Measurements from ENCODE around the gene CFAP46.

The CFAP46 gene

DNA sequence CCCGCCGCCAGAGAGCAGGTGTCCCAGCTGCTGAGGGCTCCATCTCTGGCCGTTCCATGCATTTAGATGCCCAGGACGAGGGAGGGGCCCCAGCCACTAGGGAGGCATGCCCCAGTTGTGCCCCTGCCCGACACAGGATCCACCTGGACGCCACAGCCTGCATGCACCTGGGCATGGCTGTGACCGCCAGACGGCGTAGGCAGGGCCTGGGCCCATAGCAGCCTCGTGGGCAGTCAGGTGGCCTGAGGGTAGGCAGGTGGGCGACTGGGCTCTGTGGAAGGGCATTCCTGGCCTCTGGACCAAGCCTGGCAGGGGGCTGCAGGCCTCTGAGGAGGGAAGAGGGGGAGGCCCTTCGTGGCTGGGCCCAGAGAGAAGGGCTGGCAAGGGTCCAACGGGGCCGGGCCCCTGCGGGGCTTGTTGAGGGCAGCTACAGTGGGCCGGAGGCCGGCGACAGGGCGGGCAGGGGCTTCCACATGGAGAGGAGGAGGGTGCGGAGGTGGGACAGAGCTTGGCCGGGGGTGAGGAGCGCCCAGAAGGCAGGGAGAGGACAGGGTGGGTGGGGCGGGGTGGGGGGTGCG, 80.4 kb downstream of the CFAP46 start:
- DNase-seq (ENCODE audit: low read depth): no peak

- DNase-seq (ENCODE audit: low read depth): no peak
Observed at GRCh38 chr10:132861116-132861691, 81.2 kb downstream of the CFAP46 start.

DNA sequence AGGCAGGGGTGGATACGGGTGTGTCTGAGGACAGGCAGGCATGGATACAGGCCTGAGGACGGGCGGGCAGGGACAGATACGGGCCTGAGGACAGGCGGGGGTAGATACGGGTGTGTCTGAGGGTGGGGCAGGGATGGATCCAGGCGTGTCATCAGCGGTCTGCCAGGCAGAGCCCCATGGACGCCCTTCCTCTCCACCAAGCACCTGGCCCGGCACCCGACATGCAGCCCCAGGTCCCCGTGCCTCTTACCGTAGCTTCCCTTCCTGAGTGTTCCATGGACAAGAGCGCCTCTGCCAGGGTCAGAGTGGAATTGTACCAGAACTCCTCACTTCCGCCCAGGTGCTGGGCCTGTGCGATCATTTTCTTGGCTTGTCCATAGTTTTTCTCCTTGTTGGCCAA, 81.8 kb downstream of the CFAP46 start:
- DNase-seq (ENCODE audit: low read depth): no peak

DNA sequence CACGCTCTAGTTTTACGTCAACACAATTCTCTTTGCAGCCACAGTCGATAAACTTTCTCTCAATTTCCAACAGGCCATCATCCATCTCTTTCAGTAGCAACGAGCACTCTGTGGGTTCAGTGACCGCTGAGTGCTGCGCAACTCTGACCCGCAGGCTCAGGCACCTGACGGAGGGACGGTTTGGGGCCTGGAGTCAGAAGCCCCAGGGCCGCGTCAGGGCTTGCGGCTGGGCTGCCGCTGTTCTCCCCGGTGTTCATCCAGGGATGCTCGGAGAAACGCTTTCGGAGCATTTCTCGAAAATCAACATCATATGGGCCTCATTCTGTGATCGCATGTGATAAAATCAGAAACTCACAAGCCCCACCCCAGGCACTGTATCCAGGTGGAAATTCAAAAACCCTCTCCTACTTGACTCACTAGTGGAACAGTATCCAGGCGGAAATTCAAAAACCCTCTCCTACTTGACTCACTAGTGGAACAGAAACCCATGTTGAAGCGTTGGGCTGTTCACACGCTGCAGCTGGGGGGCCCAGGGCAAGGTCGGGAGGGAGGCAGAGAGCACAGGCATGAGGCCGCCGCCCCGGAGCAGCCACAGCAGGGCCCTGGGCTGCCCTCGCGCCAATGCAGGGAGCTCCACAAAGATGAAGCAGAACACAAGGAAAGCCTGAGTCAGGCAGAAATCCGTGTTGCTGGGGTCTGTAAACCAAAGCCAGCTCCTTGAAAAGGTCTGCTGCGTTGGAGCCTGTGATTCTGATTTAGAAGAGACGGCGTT, 83.1 kb downstream of the CFAP46 start:
- no peak for DNase-seq (ENCODE audit: low read depth)

GRCh38 chr10:132858121-132859081, 84.0 kb downstream of the CFAP46 start:
- DNase-seq (ENCODE audit: low read depth): no peak

GRCh38 chr10:132856869-132857524, 85.4 kb downstream of the CFAP46 start:
- DNase-seq (ENCODE audit: low read depth): no peak

GRCh38 chr10:132855889-132856288, 86.5 kb downstream of the CFAP46 start:
- no peak for DNase-seq (ENCODE audit: low read depth)

DNA sequence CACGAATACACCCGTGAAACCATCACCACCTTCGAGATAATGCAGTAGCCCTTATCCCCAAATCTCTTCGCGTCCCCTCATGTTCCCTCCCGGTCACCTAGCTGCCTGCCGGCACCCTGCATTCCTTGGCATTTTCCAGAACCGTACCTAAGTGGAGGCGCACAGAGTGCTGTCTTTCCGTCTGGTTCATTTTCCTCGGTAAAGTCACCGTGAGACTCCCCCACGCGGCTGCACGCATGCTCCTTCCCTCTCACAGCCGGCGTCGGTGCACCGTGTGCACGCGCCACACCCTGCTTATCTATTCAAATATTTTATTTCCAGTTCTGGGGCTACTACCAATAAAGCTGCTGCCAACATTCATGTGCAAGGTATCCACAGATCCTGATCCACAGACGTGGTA, 90.9 kb downstream of the CFAP46 start:
- no peak for DNase-seq (ENCODE audit: low read depth)

- no peak for DNase-seq (ENCODE audit: low read depth)
Observed at GRCh38 chr10:132850896-132851295, 91.5 kb downstream of the CFAP46 start.

GRCh38 chr10:132850246-132850645, 92.1 kb downstream of the CFAP46 start:
- no peak for DNase-seq (ENCODE audit: low read depth)

- DNase-seq (ENCODE audit: low read depth): no peak
Observed at GRCh38 chr10:132849546-132850031, 92.8 kb downstream of the CFAP46 start.

GRCh38 chr10:132848951-132849545, 93.3 kb downstream of the CFAP46 start:
- DNase-seq (ENCODE audit: low read depth): no peak

GRCh38 chr10:132848291-132848701, 94.1 kb downstream of the CFAP46 start:
- DNase-seq (ENCODE audit: low read depth): no peak

GRCh38 chr10:132847856-132848255, 94.5 kb downstream of the CFAP46 start:
- no peak for DNase-seq (ENCODE audit: low read depth)

GRCh38 chr10:132847416-132847777, 95.0 kb downstream of the CFAP46 start:
- DNase-seq (ENCODE audit: low read depth): no peak

DNA sequence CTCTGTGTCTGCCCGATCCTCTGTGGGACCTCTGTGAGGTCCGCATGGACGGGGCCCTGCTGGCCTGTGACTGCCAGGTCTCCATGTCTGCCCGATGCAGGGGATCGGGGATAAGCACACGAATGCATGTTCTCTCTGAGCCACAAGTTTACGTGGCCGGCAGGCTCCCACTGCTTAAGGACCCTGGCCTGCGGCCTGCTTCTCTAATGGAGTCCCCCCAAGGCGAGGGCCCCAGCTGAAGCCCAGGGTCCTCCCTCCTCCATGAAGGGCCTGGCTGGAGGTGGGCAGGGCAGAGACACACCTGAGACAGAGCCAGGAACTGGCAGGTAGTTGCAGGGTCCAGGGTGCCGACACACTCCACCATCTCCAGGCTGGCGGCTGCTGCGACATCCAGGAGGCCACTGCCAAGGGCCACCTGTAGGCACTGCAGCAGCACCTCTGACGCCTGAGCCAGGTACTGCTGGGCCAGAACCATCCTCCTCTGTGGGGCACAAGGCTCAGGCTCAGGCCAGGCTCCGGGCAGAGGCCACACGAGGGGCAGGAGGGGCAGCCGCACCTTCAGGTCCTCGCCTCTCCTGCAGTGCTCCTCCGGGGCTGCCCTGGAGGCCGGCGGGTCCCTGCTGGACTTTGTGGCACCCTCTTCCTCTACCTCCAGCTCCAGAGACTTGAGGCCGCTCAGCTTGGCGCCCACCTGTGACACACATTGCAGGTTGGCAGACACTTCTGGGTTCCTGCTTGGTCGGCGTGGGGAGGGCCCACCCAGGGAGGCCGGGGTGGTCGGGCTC, 95.5 kb downstream of the CFAP46 start:
- no peak for DNase-seq (ENCODE audit: low read depth)

GRCh38 chr10:132845780-132846595, 96.4 kb downstream of the CFAP46 start:
- DNase-seq (ENCODE audit: low read depth): no peak

- DNase-seq (ENCODE audit: low read depth): no peak
Observed at GRCh38 chr10:132845041-132845551, 97.3 kb downstream of the CFAP46 start.

DNA sequence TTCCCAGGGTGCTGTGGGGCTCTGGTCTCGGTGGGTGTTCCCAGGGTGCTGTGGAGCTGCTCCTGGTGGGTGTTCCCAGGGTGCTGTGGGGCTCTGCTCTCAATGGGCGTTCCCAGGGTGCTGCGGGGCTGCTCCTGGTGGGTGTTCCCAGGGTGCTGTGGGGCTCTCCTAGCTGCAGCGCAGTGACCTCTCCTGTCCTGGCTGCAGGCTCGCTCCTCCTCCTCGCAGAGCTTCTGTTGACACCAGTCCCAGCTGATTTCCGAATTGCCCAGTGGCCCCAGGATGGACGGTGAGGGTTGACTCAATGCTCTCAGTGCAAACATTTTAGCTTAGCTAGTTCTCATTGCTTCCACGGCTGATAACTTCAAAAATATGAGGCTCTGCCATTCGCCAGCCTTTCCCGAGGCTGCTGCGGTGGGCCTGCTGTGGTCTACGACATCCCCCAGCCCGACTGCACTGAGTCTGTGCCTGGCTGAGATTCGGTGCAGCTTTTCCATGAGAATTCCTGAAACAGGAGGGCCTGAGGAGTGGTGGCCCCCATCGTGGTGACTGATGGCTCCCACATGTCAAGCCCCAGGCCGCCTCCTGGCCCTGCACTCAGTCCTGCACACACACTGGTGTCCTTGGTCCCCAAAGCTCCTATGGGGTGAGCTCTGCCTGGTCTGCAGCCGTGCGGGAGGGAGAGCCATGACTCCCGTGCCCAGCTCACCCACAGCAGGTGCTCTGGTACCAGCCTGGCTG, 98.1 kb downstream of the CFAP46 start:
- DNase-seq (ENCODE audit: low read depth): no peak
